Keratinocyte (primary cell): ENCODE measurements around the gene SH3PXD2B. TPM values are rescaled to one million over a fixed set of nuclear protein-coding genes. Genes with fewer than 3 reads are reported as not detected.

Source experiments
- DNase-seq: peaks from one replicate; pipeline ENCODE4 v3.0.0-alpha.2; 2011; ENCODE audit warnings: low read depth, missing footprints, low spot score
- FAIRE-seq: peaks from 2 replicates; lab custom pipeline; 2011; peaks lifted over from hg19 to GRCh38; lab: Jason Lieb, UNC
- H2AFZ ChIP-seq: 2 replicates; pipeline ENCODE4 v1.6.0; 2012; ENCODE audit warnings: low read length, control low read depth, inconsistent platforms; ENCODE audit not compliant: control insufficient read depth
- H3K27ac ChIP-seq: 2 replicates; pipeline ENCODE4 v1.5.1; 2011; ENCODE audit warnings: low read length; ENCODE audit not compliant: control insufficient read depth, insufficient read depth
- H3K27me3 ChIP-seq: 3 replicates; pipeline ENCODE4 v1.6.0; 2011; ENCODE audit warnings: low read length; ENCODE audit not compliant: control insufficient read depth, insufficient read depth; ENCODE audit errors: extremely low read depth
- H3K36me3 ChIP-seq, 2 experiments: 2 replicates in 1 of 2; 3 replicates in 1 of 2; pipeline ENCODE4 v1.5.1; 2011; ENCODE audit warnings: low read length in 2 of 2, mild to moderate bottlenecking in 1 of 2; ENCODE audit not compliant: control insufficient read depth in 2 of 2, insufficient read depth in 2 of 2; ENCODE audit errors: extremely low read depth in 1 of 2
- H3K4me1 ChIP-seq: 3 replicates; pipeline ENCODE4 v1.5.1; 2011; ENCODE audit warnings: low read length; ENCODE audit not compliant: control insufficient read depth, insufficient read depth; ENCODE audit errors: extremely low read depth
- H3K4me2 ChIP-seq: 3 replicates; pipeline ENCODE4 v1.6.0; 2011; ENCODE audit warnings: low read depth, low read length; ENCODE audit not compliant: control insufficient read depth, insufficient read depth; ENCODE audit errors: extremely low read depth
- H3K4me3 ChIP-seq, 3 experiments: fragments of 200-600 bp in 1 of 3; sonication (generic) in 1 of 3; 2 replicates in 2 of 3; 3 replicates in 1 of 3; pipeline ENCODE4 v1.5.1; 2011 to 2016; ENCODE audit warnings: low read length in 3 of 3, mild to moderate bottlenecking in 3 of 3, control low read depth in 2 of 3, inconsistent platforms in 1 of 3, low read depth in 1 of 3, mixed read lengths in 1 of 3, mixed run types in 1 of 3, moderate library complexity in 1 of 3; ENCODE audit not compliant: control insufficient read depth in 2 of 3, insufficient read depth in 2 of 3; ENCODE audit errors: extremely low read depth in 1 of 3
- H3K79me2 ChIP-seq: 2 replicates; pipeline ENCODE4 v1.6.0; 2012; ENCODE audit warnings: low read length; ENCODE audit not compliant: control insufficient read depth, insufficient read depth
- H3K9ac ChIP-seq: 3 replicates; pipeline ENCODE4 v1.6.0; 2011; ENCODE audit warnings: low read length; ENCODE audit not compliant: control insufficient read depth, insufficient read depth; ENCODE audit errors: extremely low read depth
- H3K9me1 ChIP-seq: 3 replicates; pipeline ENCODE4 v1.6.0; 2011; ENCODE audit warnings: low read length; ENCODE audit not compliant: control insufficient read depth, insufficient read depth; ENCODE audit errors: extremely low read depth
- H3K9me3 ChIP-seq: 2 replicates; pipeline ENCODE4 v1.5.1; 2012; ENCODE audit warnings: low read depth, low read length; ENCODE audit not compliant: control insufficient read depth
- H4K20me1 ChIP-seq: 3 replicates; pipeline ENCODE4 v1.6.0; 2011; ENCODE audit warnings: low read length; ENCODE audit not compliant: control insufficient read depth, insufficient read depth; ENCODE audit errors: extremely low read depth
- EZH2 ChIP-seq: IDR thresholded peaks from one replicate; pipeline ENCODE4 v1.6.1; 2012; ENCODE audit warnings: inconsistent platforms, mild to moderate bottlenecking, low read length, moderate library complexity
- dilution Hi-C: fragments of 300-500 bp; cut with MboI; formaldehyde crosslinking; loops from one replicate; pipeline ENCODE4 v1.7.0; 2020; ENCODE audit warnings: low sequenced_read_pairs; ENCODE audit not compliant: extremely low pct_ligation_motif_present
- polyA plus RNA-seq, 5 experiments: library from polyadenylated mRNA; depleted of rRNA in 3 of 5; stranded (reverse) in 3 of 5; stranded (forward) in 1 of 5; unstranded in 1 of 5; fragments of >200 nt; gene quantifications; 1 replicate in 1 of 5; 2 replicates in 3 of 5; 3 replicates in 1 of 5; pipeline versions ENCODE4 v1.2.1 to v1.2.3, GENCODE V29; 2011 to 2012; ENCODE audit warnings: missing spikeins in 2 of 5, low read depth in 1 of 5, low replicate concordance in 1 of 5
- TF ChIP-seq, protein P1 (sequence below), 3 experiments: IDR thresholded peaks in 1 of 3; conservative IDR thresholded peaks in 1 of 3; optimal IDR thresholded peaks in 1 of 3; 2 replicates in 2 of 3; 3 replicates in 1 of 3; pipeline versions ENCODE3 to v1.5.1; 2011; ENCODE audit warnings: low read length in 3 of 3, mild to moderate bottlenecking in 3 of 3, moderate library complexity in 2 of 3, control low read depth in 1 of 3, inconsistent platforms in 1 of 3; ENCODE audit not compliant: insufficient read depth in 2 of 3; ENCODE audit errors: extremely low read depth in 1 of 3

SH3PXD2B gene
- polyA plus RNA-seq, 1 donor (not counting 4 experiments of a cell fraction or from before 2014, with no cell fraction given): 17.3 TPM

DNA sequence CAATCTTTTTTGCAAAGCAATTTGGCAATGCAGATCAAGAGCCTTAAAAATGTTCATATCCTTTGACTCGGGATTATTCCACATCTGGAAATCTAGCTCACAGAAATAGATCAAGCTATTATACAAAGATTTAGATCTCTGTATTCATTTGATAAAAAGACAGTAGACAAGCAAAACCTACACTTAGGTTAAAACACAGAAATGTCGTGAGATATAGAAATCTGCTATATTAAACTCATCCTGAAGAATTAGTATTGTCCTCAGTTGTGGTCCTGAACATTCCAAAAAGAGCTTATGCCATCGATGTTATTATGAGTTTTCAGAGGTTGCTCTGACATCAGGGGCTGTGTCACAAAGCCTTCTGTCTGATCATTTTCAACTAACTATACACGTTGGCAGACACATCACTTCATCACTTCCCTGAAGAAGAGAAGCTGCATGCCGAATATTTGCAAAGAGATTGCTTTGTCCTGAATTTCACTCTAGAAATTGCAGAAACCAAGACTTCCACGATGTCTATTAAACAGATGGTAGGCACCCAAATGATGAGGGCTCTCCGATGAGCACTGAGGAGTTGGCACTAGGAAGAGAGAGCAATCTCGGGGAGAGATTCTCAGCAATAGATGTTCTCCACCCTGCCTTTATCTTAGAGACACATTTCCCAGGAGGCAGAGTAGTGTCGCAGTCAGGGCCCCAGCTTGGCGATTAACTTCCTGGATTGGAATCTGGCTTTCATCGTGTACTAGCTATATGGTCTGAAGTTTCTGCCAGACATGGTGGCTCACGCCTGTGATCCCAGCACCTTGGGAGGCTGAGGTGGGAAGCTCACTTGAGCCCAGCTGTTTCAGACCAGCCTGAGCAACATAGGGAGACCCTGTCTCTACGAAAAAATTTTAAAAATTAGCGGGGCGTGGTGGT, 168.8 kb downstream of the SH3PXD2B start:
- no peak overlapping the region for H3K9ac ChIP-seq
- H4K20me1 ChIP-seq: no peaks in the 10 kb centered on the region
- dilution Hi-C loops: no loop called here
- no peak overlapping the region for H3K4me2 ChIP-seq
- H2AFZ ChIP-seq: no peak overlapping the region
- H3K9me1 ChIP-seq: no peaks in the 10 kb centered on the region
- peaks cover 27% of the 10 kb centered on the region for H3K79me2 ChIP-seq
- TF ChIP-seq EZH2: no peak
- no peaks in the 10 kb centered on the region for H3K27me3 ChIP-seq
- no peak overlapping the region for H3K4me3 ChIP-seq
- FAIRE-seq: no peak
- H3K36me3 ChIP-seq: peaks cover 0 to 2% of the 10 kb centered on the region in 2 experiments
- H3K27ac ChIP-seq: no peak overlapping the region
- H3K4me1 ChIP-seq: peaks cover 20% of the 10 kb centered on the region
- no peaks in the 10 kb centered on the region for H3K9me3 ChIP-seq
- DNase-seq: no peak

DNA sequence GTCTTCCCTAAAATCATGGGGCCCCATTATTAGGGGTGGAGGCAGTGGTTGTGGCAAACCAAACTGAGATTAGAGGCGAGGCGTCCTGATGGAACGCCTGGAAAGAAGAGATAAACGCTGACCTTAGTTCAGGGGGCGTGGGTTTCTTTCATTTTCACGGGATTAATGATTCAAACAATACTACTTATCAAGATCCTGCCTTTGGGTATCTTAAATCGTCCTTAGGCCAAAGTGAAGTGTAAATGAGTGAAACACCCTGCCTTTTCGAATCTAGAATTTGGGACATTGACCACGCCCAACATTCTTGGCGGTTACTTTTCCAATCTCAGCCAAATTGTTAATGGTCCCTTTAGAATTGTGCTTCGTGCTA, 169.7 kb downstream of the SH3PXD2B start:
- Histone ChIP-seq H3K79me2 (peaks cover 36% of the 10 kb centered on the region), H3K4me2 (peak overlapping the region; percentile 97), H3K36me3 (peaks cover 0 to 2% of the 10 kb centered on the region in 2 experiments), H4K20me1 (no peaks in the 10 kb centered on the region), H3K4me3 (peak overlapping the region; percentile 73 to 91 (median 79)), H3K9ac (peak overlapping the region; percentile 82), H3K27me3 (no peaks in the 10 kb centered on the region), H3K27ac (peak overlapping the region; percentile 29), H2AFZ (peak overlapping the region; percentile 93), H3K4me1 (peaks cover 20% of the 10 kb centered on the region), H3K9me1 (no peaks in the 10 kb centered on the region), H3K9me3 (no peaks in the 10 kb centered on the region)
- no peak for FAIRE-seq
- no peak for DNase-seq
- no peak for TF ChIP-seq EZH2
- TF ChIP-seq, protein P1, sequence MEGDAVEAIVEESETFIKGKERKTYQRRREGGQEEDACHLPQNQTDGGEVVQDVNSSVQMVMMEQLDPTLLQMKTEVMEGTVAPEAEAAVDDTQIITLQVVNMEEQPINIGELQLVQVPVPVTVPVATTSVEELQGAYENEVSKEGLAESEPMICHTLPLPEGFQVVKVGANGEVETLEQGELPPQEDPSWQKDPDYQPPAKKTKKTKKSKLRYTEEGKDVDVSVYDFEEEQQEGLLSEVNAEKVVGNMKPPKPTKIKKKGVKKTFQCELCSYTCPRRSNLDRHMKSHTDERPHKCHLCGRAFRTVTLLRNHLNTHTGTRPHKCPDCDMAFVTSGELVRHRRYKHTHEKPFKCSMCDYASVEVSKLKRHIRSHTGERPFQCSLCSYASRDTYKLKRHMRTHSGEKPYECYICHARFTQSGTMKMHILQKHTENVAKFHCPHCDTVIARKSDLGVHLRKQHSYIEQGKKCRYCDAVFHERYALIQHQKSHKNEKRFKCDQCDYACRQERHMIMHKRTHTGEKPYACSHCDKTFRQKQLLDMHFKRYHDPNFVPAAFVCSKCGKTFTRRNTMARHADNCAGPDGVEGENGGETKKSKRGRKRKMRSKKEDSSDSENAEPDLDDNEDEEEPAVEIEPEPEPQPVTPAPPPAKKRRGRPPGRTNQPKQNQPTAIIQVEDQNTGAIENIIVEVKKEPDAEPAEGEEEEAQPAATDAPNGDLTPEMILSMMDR (optimal IDR thresholded peaks at IDR 0.05 in 1 of 3, IDR thresholded peaks at IDR 0.05 in 1 of 3, conservative IDR thresholded peaks at IDR 0.05 in 1 of 3; ENCODE audit: extremely low read depth in 1 of 3, insufficient read depth in 2 of 3, low read length in 3 of 3): no peak
- dilution Hi-C loops: no loop called here
